ENCODE measurements around the gene STMN3.
"Not testable (repeated sequence)": the region's sequence is repeated elsewhere in the genome, so short reads cannot be mapped to it uniquely, and the experiment has no call there.

Gene STMN3

DNA sequence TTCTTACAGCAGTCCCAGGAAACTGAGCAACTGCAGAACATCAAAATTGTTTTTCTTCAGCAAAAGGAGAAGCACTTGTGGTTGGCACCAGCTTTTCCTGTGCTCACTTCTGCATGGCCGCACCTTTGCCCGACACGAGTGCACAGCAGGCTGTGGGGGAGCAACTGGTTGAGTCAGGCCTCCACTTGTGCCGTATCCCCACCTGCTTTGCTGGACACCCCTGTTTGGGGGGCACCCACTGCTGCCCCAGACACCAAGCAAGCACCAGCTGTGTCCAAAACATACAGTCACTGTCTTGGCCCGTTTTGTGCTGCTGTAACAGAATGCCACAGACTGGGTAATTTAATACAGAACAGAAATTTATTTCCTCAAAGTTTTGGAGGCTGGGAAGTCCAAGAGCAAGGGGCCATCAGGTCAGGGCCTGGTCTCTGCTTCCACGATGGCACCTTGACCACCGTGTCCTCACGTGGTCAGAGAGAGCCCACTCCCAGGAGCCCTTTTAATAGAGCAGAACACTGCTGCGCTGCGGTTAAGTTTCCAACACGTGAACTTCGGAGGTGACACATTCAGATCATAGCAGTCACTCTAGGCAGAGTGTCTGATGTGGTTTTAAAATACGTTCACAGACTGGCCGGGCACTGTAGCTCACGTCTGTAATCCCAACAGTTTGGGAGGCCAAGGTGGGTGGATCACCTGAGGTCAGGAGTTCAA, 17.6 kb downstream of the STMN3 start:
- Histone ChIP-seq H3K27me3 (ENCODE audit: insufficient read depth, poor library complexity, severe bottlenecking) (no peaks in the 10 kb centered on the region), H3K36me3 (ENCODE audit: low read depth) (no peaks in the 10 kb centered on the region), H3K4me1 (ENCODE audit: insufficient read depth, poor library complexity, severe bottlenecking) (no peaks in the 10 kb centered on the region), H3K4me3 (ENCODE audit: severe bottlenecking) (no peak overlapping the region), H3K9me3 (ENCODE audit: severe bottlenecking) (no peaks in the 10 kb centered on the region), H3K27ac (ENCODE audit: poor library complexity, severe bottlenecking) (no peak overlapping the region)
- no peak for ATAC-seq (ENCODE audit: low read depth)
- DNase-seq (ENCODE audit: low spot score) = no peak
- TF ChIP-seq, protein P1, sequence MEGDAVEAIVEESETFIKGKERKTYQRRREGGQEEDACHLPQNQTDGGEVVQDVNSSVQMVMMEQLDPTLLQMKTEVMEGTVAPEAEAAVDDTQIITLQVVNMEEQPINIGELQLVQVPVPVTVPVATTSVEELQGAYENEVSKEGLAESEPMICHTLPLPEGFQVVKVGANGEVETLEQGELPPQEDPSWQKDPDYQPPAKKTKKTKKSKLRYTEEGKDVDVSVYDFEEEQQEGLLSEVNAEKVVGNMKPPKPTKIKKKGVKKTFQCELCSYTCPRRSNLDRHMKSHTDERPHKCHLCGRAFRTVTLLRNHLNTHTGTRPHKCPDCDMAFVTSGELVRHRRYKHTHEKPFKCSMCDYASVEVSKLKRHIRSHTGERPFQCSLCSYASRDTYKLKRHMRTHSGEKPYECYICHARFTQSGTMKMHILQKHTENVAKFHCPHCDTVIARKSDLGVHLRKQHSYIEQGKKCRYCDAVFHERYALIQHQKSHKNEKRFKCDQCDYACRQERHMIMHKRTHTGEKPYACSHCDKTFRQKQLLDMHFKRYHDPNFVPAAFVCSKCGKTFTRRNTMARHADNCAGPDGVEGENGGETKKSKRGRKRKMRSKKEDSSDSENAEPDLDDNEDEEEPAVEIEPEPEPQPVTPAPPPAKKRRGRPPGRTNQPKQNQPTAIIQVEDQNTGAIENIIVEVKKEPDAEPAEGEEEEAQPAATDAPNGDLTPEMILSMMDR (IDR thresholded peaks at IDR 0.05; ENCODE audit: poor library complexity, severe bottlenecking) = no peak

GRCh38 chr20:63633732-63634131, 19.5 kb downstream of the STMN3 start:
- TF ChIP-seq, protein P1 (IDR thresholded peaks at IDR 0.05; ENCODE audit: poor library complexity, severe bottlenecking) = no peak
- Histone ChIP-seq H3K4me1 (ENCODE audit: insufficient read depth, poor library complexity, severe bottlenecking) (peaks cover 3% of the 10 kb centered on the region), H3K36me3 (ENCODE audit: low read depth) (0 out of 2 replicates have a peak, but pooled peaks cover 2% of the 10 kb centered on the region), H3K27ac (ENCODE audit: poor library complexity, severe bottlenecking) (no peak overlapping the region), H3K27me3 (ENCODE audit: insufficient read depth, poor library complexity, severe bottlenecking) (no peaks in the 10 kb centered on the region), H3K9me3 (ENCODE audit: severe bottlenecking) (no peaks in the 10 kb centered on the region), H3K4me3 (ENCODE audit: severe bottlenecking) (no peak overlapping the region)
- ATAC-seq (ENCODE audit: low read depth) (no peak), DNase-seq (ENCODE audit: low spot score) (no peak)

- not testable (repeated sequence) for ATAC-seq (ENCODE audit: low read depth)
These were observed 21.8 kb downstream of the STMN3 start for GRCh38 chr20:63631426-63631825.

GRCh38 chr20:63630956-63631355, 22.3 kb downstream of the STMN3 start:
- not testable (repeated sequence) for H3K36me3 ChIP-seq (ENCODE audit: low read depth)

More at GRCh38 chr20:63631426-63631825, 21.8 kb downstream of the STMN3 start:
- H3K4me3 ChIP-seq (ENCODE audit: severe bottlenecking); H3K36me3 ChIP-seq (ENCODE audit: low read depth); H3K9me3 ChIP-seq (ENCODE audit: severe bottlenecking); H3K27ac ChIP-seq (ENCODE audit: poor library complexity, severe bottlenecking); H3K4me1 ChIP-seq (ENCODE audit: insufficient read depth, poor library complexity, severe bottlenecking); H3K27me3 ChIP-seq (ENCODE audit: insufficient read depth, poor library complexity, severe bottlenecking): not testable (repeated sequence)
- peak; percentile 47 for DNase-seq (ENCODE audit: low spot score)

DNA sequence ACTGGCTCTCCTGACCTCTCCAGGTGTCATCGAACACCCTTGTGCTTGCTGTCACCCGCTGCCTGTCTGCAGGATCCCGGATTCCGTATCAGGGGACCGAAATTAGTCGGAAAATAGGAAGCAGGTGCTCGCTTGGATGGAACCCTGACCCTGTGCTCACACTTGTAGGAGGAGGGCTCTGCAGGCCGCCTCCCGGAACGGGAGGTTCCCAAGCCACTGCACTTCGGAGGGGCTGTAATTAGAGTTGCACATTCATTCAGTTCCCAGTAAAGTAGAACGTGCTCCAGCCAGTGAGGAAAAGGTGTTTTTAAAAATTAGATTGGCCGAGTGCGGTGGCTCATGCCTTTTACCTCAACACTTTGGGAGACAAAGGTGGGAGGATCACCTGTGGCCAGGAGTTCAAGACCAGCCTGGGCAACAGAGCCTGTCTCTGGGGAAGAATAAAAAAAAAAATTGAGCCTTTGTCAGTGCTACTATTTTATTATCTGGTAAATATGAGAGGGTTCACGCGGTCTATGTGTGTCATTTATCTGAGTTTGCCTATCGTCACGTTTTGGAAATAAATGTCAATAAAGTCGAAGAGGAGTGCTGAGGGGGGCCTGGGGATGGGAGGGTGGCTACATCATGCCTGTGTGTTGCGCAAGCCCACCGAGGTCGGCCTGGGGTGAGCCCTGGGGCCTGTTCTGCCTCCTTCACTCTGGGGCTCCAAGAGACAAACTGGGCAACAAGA, 24.8 kb downstream of the STMN3 start:
- H3K4me3 ChIP-seq (ENCODE audit: severe bottlenecking) = peak overlapping the region; percentile 76
- H3K36me3 ChIP-seq (ENCODE audit: low read depth) = 0 out of 2 replicates have a peak, but pooled peaks cover 11% of the 10 kb centered on the region
- H3K9me3 ChIP-seq (ENCODE audit: severe bottlenecking) = no peaks in the 10 kb centered on the region
- ATAC-seq (ENCODE audit: low read depth) = peak; percentile 86
- peaks cover 6% of the 10 kb centered on the region for H3K4me1 ChIP-seq (ENCODE audit: insufficient read depth, poor library complexity, severe bottlenecking)
- peak; percentile 90 for DNase-seq (ENCODE audit: low spot score)
- no peaks in the 10 kb centered on the region for H3K27me3 ChIP-seq (ENCODE audit: insufficient read depth, poor library complexity, severe bottlenecking)
- H3K27ac ChIP-seq (ENCODE audit: poor library complexity, severe bottlenecking) = peak overlapping the region; percentile 84
- TF ChIP-seq, protein P1 (IDR thresholded peaks at IDR 0.05; ENCODE audit: poor library complexity, severe bottlenecking) = no peak

More at GRCh38 chr20:63630956-63631355, 22.3 kb downstream of the STMN3 start:
- H3K4me3 ChIP-seq (ENCODE audit: severe bottlenecking); H3K27ac ChIP-seq (ENCODE audit: poor library complexity, severe bottlenecking); H3K9me3 ChIP-seq (ENCODE audit: severe bottlenecking); H3K27me3 ChIP-seq (ENCODE audit: insufficient read depth, poor library complexity, severe bottlenecking); ATAC-seq (ENCODE audit: low read depth); H3K4me1 ChIP-seq (ENCODE audit: insufficient read depth, poor library complexity, severe bottlenecking): not testable (repeated sequence)
- peak; percentile 63 for DNase-seq (ENCODE audit: low spot score)
